Testis (tissue), 3 donors: ENCODE results near the gene PRKCA. TPM values are rescaled to one million over a fixed set of nuclear protein-coding genes. Genes with fewer than 3 reads are reported as not detected.
"Not testable (repeated sequence)": the region's sequence is repeated elsewhere in the genome, so short reads cannot be mapped to it uniquely, and the experiment has no call there.

ENCODE experiments used
- DNase-seq: peaks from one replicate; pipeline ENCODE4 v3.0.0-alpha.2; 2019
- H3K27ac ChIP-seq, 2 donors: fragments of 200-600 bp; sonication (generic); one replicate each; pipeline ENCODE4 v1.5.1; 2019
- H3K27me3 ChIP-seq: fragments of 200-600 bp; sonication (generic); one replicate; pipeline ENCODE4 v1.5.1; 2019
- H3K36me3 ChIP-seq: fragments of 200-600 bp; sonication (generic); one replicate; pipeline ENCODE4 v1.5.1; 2017; ENCODE audit warnings: low read depth; ENCODE audit errors: missing control alignments
- H3K4me1 ChIP-seq: fragments of 200-600 bp; sonication (generic); one replicate; pipeline ENCODE4 v1.5.1; 2019
- H3K4me3 ChIP-seq, 2 donors: fragments of 200-600 bp; sonication (generic); one replicate each; pipeline ENCODE4 v1.5.1; 2017 to 2019
- H3K9me3 ChIP-seq: fragments of 200-600 bp; sonication (generic); one replicate; pipeline ENCODE4 v1.5.1; 2017
- CTCF ChIP-seq, 3 experiments: fragments of 450-650 bp in 2 of 3; fragments of 200-600 bp in 1 of 3; sonication (generic) in 1 of 3; IDR thresholded peaks; one replicate each; pipeline ENCODE4 v1.5.1; 2016 to 2019; ENCODE audit warnings: antibody characterized with exemption in 3 of 3, mild to moderate bottlenecking in 2 of 3, moderate library complexity in 1 of 3
- POLR2A ChIP-seq: fragments of 450-650 bp; IDR thresholded peaks from one replicate; pipeline ENCODE4 v1.6.1; 2017; ENCODE audit warnings: antibody characterized with exemption, mild to moderate bottlenecking, moderate library complexity
- WGBS, 2 donors: methylation state at CpG; one replicate each; pipeline ENCODE4 v1.1.5; 2018; 5-methylcytosine and 5-hydroxymethylcytosine counted together
- intact Hi-C: fragments of 100-400 bp; cut with DNase I; formaldehyde crosslinking; loops from one replicate; pipeline ENCODE4 v1.15.1; 2023; ENCODE audit warnings: low total_unique reads
- polyA plus RNA-seq: library from polyadenylated mRNA; stranded (reverse); fragments of 350-450 nt; fragmentation: Illumina TruSeq; extraction: RNeasy Lipid Tissue Mini Kit (QIAGEN cat#74804); gene quantifications from one replicate; pipeline ENCODE4 v1.2.3, GENCODE V29; 2014; ENCODE audit warnings: low read depth, low replicate concordance; ENCODE audit not compliant: insufficient read depth
- total RNA-seq, 2 donors: library from RNA; depleted of rRNA; stranded (reverse); fragments of >200 nt; gene quantifications; one replicate each; pipeline ENCODE4 v1.2.3, GENCODE V29; 2016

PRKCA gene
- total and polyA plus RNA-seq, 3 donors from 2014 or later = 6.8 to 22.9 (median 15.4) TPM

DNA sequence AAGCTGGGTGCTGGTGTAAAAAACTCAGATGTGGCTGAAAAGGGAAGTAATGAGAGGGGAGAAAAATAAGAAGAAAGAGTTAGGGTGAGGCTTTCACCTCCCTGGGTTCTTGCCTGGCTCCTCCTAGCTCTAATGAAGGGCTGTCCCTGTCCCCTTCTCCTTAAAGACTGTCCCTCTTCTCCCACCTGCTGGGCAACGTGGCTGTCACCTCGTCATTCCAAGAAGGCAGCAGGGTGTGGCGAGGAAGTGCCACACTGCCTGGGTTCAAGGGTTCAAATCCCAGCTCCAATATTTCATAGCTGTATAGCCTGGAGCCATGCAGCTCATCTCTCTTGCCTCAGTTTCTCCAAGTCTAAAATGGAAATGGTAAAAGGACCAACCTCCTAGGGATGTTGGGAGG is 410.0 kb downstream of the PRKCA start:
- no peak overlapping the region for H3K4me3 ChIP-seq
- WGBS, 2 donors = 83 to 91% methylated on average over 3 of the region's 3 CpGs
- TF ChIP-seq CTCF (IDR thresholded peaks at IDR 0.05) (no peak), POLR2A (no peak)
- H3K36me3 ChIP-seq = no peaks in the 10 kb centered on the region
- no peak overlapping the region for H3K27ac ChIP-seq
- DNase-seq = no peak
- no peaks in the 10 kb centered on the region for H3K27me3 ChIP-seq
- H3K4me1 ChIP-seq = peaks cover 4% of the 10 kb centered on the region
- intact Hi-C loops = loop anchor here (10.0 kb wide), 2 partner anchors 202 to 582 kb away; no protein-coding TSS in a partner anchor
- no peaks in the 10 kb centered on the region for H3K9me3 ChIP-seq

DNA sequence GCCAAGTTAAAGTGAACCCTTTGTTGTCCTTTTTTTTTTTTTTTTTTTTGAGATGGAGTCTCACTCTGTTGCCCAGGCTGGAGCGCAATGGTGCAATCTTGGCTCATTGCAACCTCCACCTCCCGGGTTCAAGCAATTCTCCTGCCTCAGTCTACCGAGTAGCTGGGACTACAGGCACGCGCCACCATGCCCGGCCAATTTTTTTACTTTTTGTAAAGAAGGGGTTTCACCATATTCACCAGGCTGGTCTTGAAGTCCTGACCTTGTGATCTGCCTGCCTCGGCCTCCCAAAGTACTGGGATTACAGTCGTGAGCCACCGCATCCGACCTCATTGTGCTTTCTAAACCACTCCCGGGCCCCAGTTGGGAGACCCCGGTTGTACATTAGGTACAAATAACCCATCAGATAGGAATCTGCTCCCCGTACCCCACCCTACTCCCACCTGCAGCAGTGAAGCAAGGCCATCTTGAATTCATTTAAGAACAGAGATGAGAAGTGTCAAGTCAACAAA is 410.7 kb downstream of the PRKCA start:
- intact Hi-C loops = loop anchor here (10.0 kb wide), 2 partner anchors 202 to 582 kb away; no protein-coding TSS in a partner anchor
- WGBS, 2 donors = 94 to 98% methylated on average over 13 of the region's 13 CpGs

DNA sequence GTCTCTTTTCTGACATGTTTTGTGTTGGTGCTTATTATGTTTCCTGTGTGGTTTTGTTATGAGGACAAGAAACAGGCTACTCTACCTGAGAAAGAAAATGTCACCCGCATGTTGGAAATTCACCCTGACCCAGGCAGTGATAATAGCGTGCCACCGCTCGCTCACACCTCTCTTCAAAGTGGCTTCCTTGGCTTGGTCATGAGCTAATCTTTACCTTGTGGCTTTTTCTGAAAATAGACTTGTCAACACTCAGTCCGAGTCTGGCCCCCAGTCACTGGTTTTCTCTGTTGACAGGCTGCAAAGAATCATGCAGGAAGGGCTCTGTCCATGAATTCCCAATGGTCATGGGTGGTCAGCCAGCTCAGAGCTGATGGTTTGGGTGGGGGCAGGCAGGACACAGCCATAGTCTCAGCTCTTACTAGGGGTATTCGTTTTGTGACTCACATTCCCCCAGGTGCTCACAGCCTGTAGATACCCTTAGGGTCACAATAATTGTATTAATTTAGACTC is 411.2 kb downstream of the PRKCA start:
- no peak overlapping the region for H3K27ac ChIP-seq
- TF ChIP-seq POLR2A (no peak), CTCF (IDR thresholded peaks at IDR 0.05) (no peak)

More for the DNA sequence above, 410.7 kb downstream of the PRKCA start:
- not testable (repeated sequence) for H3K4me3 ChIP-seq, H3K9me3 ChIP-seq, H3K36me3 ChIP-seq, H3K4me1 ChIP-seq, H3K27me3 ChIP-seq, DNase-seq, H3K27ac ChIP-seq

GRCh38 chr17:66714046-66715023 is 411.9 kb downstream of the PRKCA start:
- Histone ChIP-seq H3K36me3 (no peaks in the 10 kb centered on the region), H3K4me1 (peaks cover 4% of the 10 kb centered on the region), H3K9me3 (no peaks in the 10 kb centered on the region), H3K27me3 (no peaks in the 10 kb centered on the region), H3K27ac (peak overlapping the region in 1 of 2 donors; percentile 14), H3K4me3 (no peak overlapping the region)
- WGBS, 2 donors = 89 to 90% methylated on average over 15 to 17 of the region's 17 CpGs
- TF ChIP-seq POLR2A = no peak
- no peak for TF ChIP-seq CTCF (IDR thresholded peaks at IDR 0.05)
- intact Hi-C loops = loop anchor here (10.0 kb wide), 2 partner anchors 200 to 580 kb away; no protein-coding TSS in a partner anchor
- DNase-seq = no peak

More for the DNA sequence above, 411.2 kb downstream of the PRKCA start:
- intact Hi-C loops = loop anchor here (10.0 kb wide), 2 partner anchors 201 to 581 kb away; no protein-coding TSS in a partner anchor
- H3K36me3 ChIP-seq = no peaks in the 10 kb centered on the region
- no peak for DNase-seq
- H3K9me3 ChIP-seq = no peaks in the 10 kb centered on the region
- H3K4me3 ChIP-seq = no peak overlapping the region
- H3K27me3 ChIP-seq = no peaks in the 10 kb centered on the region
- WGBS, 2 donors = 84 to 90% methylated on average over 6 of the region's 6 CpGs
- peaks cover 4% of the 10 kb centered on the region for H3K4me1 ChIP-seq

- Histone ChIP-seq H3K27ac (peak overlapping the region; percentile 14 to 31), H3K36me3 (no peaks in the 10 kb centered on the region)
Measured at GRCh38 chr17:66715076-66715675, 412.8 kb downstream of the PRKCA start.

More at GRCh38 chr17:66715076-66715675, 412.8 kb downstream of the PRKCA start:
- intact Hi-C loops = loop anchor here (10.0 kb wide), 2 partner anchors 200 to 580 kb away; no protein-coding TSS in a partner anchor
- Histone ChIP-seq H3K9me3 (no peaks in the 10 kb centered on the region), H3K27me3 (no peaks in the 10 kb centered on the region), H3K4me1 (peaks cover 4% of the 10 kb centered on the region), H3K4me3 (no peak overlapping the region)
- DNase-seq = no peak
- WGBS, 2 donors = 52 to 66% methylated on average over 11 of the region's 11 CpGs
- no peak for TF ChIP-seq CTCF (IDR thresholded peaks at IDR 0.05)
